ENCODE measurements around the gene C19orf81. TPM values are rescaled to one million over a fixed set of nuclear protein-coding genes. Genes with fewer than 3 reads are reported as not detected.

C19orf81 gene
- total and polyA plus RNA-seq, 9 of the 15 experiments (the other 6 are each of a cell fraction or from before 2014, with no cell fraction given): 2.5 to 42.9 (median 33.0) TPM; not detected in 4

GRCh38 chr19:50649433-50650391, at the start of gene C19orf81 (continued):
- TF ChIP-seq ZNF740 (CRISPR knock-in tag; IDR thresholded peaks at IDR 0.05): no peak
- TF ChIP-seq ZNF740 (tag; IDR thresholded peaks at IDR 0.05): no peak
- TF ChIP-seq CTCF (IDR thresholded peaks at IDR 0.05 in 2 of 3, conservative IDR thresholded peaks at IDR 0.05 in 1 of 3; ENCODE audit: insufficient read depth in 2 of 3, low read depth in 1 of 3, low read length in 3 of 3): peak in 2 of 3 experiments; percentile 39 to 48; a peak in 4 of 6 replicates
- peak; percentile 57; the same call in 1 of the 2 replicates for TF ChIP-seq HDAC2 (IDR thresholded peaks at IDR 0.05)
- TF ChIP-seq ZNF444 (CRISPR knock-in tag; IDR thresholded peaks at IDR 0.05): no peak
- TF ChIP-seq REST (IDR thresholded peaks at IDR 0.05; ENCODE audit: borderline replicate concordance): no peak
- 0 out of 2 replicates have a peak, but pooled peaks have one; percentile 17 for TF ChIP-seq REST (CRISPR knock-in tag; IDR thresholded peaks at IDR 0.05; ENCODE audit: low read depth)
- no peak for TF ChIP-seq MCM3 (IDR thresholded peaks at IDR 0.05)
- peak; percentile 82; the same call in 1 of the 2 replicates for TF ChIP-seq OTX1 (CRISPR knock-in tag; IDR thresholded peaks at IDR 0.05)
- TF ChIP-seq ZNF436 (CRISPR knock-in tag; IDR thresholded peaks at IDR 0.05): no peak
- peak; percentile 79 for TF ChIP-seq SMARCA5 (IDR thresholded peaks at IDR 0.05)
- TF ChIP-seq ZBED1 (IDR thresholded peaks at IDR 0.05): no peak
- TF ChIP-seq SREBF1 (IDR thresholded peaks at IDR 0.05; ENCODE audit: borderline replicate concordance, low read depth, low read length): no peak
- peak; percentile 84 for TF ChIP-seq ZBTB26 (CRISPR knock-in tag; IDR thresholded peaks at IDR 0.05)
- TF ChIP-seq BRCA1 (IDR thresholded peaks at IDR 0.05): no peak
- TF ChIP-seq BRCA1 (CRISPR knock-in tag; IDR thresholded peaks at IDR 0.05): no peak
- no peak for TF ChIP-seq CBX5 (IDR thresholded peaks at IDR 0.05; ENCODE audit: borderline replicate concordance, low read depth)

All from K562 (cell line).